GM21825 (cell line): Measurements from ENCODE around the gene TTC24.
"Not testable (repeated sequence)": the region's sequence is repeated elsewhere in the genome, so short reads cannot be mapped to it uniquely, and the experiment has no call there.

Experiments used
- ATAC-seq: cut with Tn5 transposase; IDR thresholded peaks from one replicate; pipeline ENCODE4 v1.9.1; 2021; ENCODE audit warnings: mild to moderate bottlenecking, moderate library complexity; ENCODE audit not compliant: unreplicated experiment

The TTC24 gene

GRCh38 chr1:156602557-156602993 lies 23.1 kb downstream of the TTC24 start:
- no peak for ATAC-seq

GRCh38 chr1:156607344-156607743 lies 27.8 kb downstream of the TTC24 start:
- ATAC-seq: not testable (repeated sequence)

GRCh38 chr1:156608036-156608674 lies 28.6 kb downstream of the TTC24 start:
- no peak for ATAC-seq

GRCh38 chr1:156608981-156609380 lies 29.5 kb downstream of the TTC24 start:
- no peak for ATAC-seq

GRCh38 chr1:156610072-156610471 lies 30.5 kb downstream of the TTC24 start:
- ATAC-seq: not testable (repeated sequence)

GRCh38 chr1:156612666-156613065 lies 33.1 kb downstream of the TTC24 start:
- ATAC-seq: no peak

GRCh38 chr1:156615946-156616345 lies 36.4 kb downstream of the TTC24 start:
- ATAC-seq: no peak

GRCh38 chr1:156616463-156616862 lies 36.9 kb downstream of the TTC24 start:
- no peak for ATAC-seq

- ATAC-seq: no peak
Measured at GRCh38 chr1:156618853-156619581, 39.5 kb downstream of the TTC24 start, which contains the start of gene HAPLN2. HAPLN2 (plus strand) TSS chr1:156619415; CDS start chr1:156623491, 4,076 bp downstream.

GRCh38 chr1:156619582-156619955 lies 40.0 kb downstream of the TTC24 start:
- no peak for ATAC-seq

- ATAC-seq: no peak
Measured at GRCh38 chr1:156622581-156623297, 43.2 kb downstream of the TTC24 start.

GRCh38 chr1:156623946-156624813 lies 44.7 kb downstream of the TTC24 start:
- ATAC-seq: no peak

GRCh38 chr1:156624814-156625435 lies 45.4 kb downstream of the TTC24 start:
- ATAC-seq: no peak

- no peak for ATAC-seq
Measured at GRCh38 chr1:156625436-156626078, 46.0 kb downstream of the TTC24 start.

- ATAC-seq: no peak
Measured at GRCh38 chr1:156626079-156626438, 46.5 kb downstream of the TTC24 start.

GRCh38 chr1:156627313-156627880 lies 47.9 kb downstream of the TTC24 start:
- no peak for ATAC-seq

- ATAC-seq: no peak
Measured at GRCh38 chr1:156629823-156630449, 50.4 kb downstream of the TTC24 start.

GRCh38 chr1:156631152-156631551 lies 51.6 kb downstream of the TTC24 start:
- not testable (repeated sequence) for ATAC-seq

- ATAC-seq: no peak
Measured at GRCh38 chr1:156632355-156632754, 52.8 kb downstream of the TTC24 start.
